ENCODE results near the gene CTNNA2.

DNA sequence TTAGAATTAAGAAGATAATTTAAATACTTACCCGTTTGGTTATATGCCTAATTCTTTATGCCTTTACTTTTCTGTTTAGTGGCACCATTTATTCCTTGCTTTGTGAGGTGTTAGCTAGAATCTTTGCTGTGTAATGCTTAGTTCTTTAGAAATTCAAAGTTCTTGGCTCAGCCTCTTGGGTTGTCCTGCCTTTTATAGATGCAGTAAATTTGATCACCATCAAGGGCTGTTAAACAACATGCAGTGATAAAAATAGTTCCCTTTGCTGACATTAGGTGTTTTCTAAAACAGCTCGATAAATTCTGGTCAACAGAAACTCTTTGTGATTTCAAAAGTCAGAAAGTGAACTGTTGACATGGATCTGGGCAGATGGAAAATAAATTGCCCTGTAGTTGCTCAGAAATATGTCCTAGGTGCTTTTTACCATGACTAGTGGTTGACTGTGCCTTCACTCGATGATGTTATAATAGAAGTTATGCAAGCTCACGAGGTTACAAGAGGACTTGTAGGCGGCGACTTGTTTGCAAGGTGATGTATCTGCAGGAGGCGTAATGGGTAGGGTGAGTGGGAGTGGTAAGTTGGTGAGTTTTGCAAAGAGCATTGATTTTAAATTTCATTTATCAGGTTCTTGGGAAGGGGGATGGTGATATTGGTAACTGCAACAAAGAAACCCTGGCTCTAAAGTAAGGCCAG, 739.6 kb downstream of the CTNNA2 start:
- TF ChIP-seq, protein P1, sequence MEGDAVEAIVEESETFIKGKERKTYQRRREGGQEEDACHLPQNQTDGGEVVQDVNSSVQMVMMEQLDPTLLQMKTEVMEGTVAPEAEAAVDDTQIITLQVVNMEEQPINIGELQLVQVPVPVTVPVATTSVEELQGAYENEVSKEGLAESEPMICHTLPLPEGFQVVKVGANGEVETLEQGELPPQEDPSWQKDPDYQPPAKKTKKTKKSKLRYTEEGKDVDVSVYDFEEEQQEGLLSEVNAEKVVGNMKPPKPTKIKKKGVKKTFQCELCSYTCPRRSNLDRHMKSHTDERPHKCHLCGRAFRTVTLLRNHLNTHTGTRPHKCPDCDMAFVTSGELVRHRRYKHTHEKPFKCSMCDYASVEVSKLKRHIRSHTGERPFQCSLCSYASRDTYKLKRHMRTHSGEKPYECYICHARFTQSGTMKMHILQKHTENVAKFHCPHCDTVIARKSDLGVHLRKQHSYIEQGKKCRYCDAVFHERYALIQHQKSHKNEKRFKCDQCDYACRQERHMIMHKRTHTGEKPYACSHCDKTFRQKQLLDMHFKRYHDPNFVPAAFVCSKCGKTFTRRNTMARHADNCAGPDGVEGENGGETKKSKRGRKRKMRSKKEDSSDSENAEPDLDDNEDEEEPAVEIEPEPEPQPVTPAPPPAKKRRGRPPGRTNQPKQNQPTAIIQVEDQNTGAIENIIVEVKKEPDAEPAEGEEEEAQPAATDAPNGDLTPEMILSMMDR (IDR thresholded peaks at IDR 0.05), result no peak
- TF ChIP-seq POLR2AphosphoS5 (IDR thresholded peaks at IDR 0.05) (no peak), POLR2A (IDR thresholded peaks at IDR 0.05) (no peak), EP300 (IDR thresholded peaks at IDR 0.05; ENCODE audit: low read depth) (no peak)

Measured in transverse colon (tissue), 4 donors.